GM12892 (cell line): ENCODE data around the gene REEP1.

Experiments
- POLR2A ChIP-seq: IDR thresholded peaks from 2 replicates; pipeline ENCODE4 v1.6.1; 2011; ENCODE audit warnings: low read depth, low read length, control low read depth
- POLR2AphosphoS5 ChIP-seq: IDR thresholded peaks from 2 replicates; pipeline ENCODE4 v1.6.1; 2011; ENCODE audit warnings: low read depth, low read length, control low read depth
- TAF1 ChIP-seq: IDR thresholded peaks from 2 replicates; pipeline ENCODE4 v1.6.1; 2011; ENCODE audit warnings: low read depth, mild to moderate bottlenecking, control low read depth, low read length, borderline replicate concordance

DNA sequence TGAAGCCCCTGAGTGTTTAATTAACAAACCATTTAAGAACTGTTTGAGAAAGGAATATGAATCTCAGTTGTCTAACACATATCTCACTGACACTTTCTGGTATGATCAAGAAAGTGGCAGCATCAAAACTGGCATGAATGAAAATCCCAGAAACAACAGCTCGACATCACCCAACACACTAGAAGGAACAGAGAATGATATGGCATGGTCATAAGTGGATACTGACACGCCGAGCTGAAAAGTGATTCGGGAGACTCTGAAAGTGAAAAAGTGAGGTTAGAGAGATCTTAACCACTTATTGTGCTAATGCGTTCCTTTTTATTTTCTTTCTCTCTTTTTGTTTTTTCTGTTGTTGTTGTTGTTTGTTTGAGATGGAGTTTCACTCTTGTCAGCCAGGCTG, 100.3 kb downstream of the REEP1 start:
- TF ChIP-seq POLR2AphosphoS5 (no peak), TAF1 (no peak), POLR2A (no peak)
